Measurements from ENCODE around the gene PRKAA1. TPM values are rescaled to one million over a fixed set of nuclear protein-coding genes. Genes with fewer than 3 reads are reported as not detected.

Gene PRKAA1
- total RNA-seq, 1 donor: 95.5 TPM

DNA sequence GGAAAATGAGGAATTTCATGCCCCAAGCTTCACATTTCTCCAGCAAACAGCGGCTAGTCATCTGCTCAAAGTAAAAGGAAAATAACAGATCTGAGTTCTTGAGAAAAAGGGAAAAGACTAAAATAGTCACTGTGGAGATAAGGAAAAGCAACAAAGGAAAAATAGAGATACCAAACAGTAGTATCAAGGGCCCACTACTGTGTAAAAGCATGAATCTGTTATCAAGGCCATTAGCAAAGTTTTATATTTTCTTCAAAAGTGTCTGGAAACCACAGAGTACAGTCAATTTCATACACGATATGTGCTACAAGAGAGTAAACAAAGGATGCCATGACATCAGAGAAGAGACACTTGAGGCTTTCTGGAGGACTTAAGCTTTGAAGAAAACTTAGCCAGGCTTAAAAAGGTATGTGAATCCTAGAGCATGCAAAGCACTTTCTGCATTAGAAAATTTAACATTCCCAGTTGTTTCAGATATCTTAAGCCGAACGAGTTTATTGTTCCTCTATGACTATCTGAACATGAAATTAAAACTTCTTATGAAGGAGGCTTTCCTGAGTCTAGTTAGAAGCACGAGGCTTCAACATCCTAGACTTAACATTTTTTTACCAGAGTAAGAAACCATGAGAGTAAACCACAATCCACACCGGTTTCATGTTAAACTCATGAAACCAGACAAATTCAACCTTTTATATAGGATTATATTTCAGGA is 43.6 kb downstream of the PRKAA1 start:
- H3K4me3 ChIP-seq (ENCODE audit: insufficient read depth, low read length): peak overlapping the region; percentile 96
- DNase-seq (ENCODE audit: insufficient read length, low spot score, missing footprints): peak; percentile 84
- H2AFZ ChIP-seq (ENCODE audit: low read length): peak overlapping the region; percentile 95
- H3K4me2 ChIP-seq (ENCODE audit: insufficient read depth, low read length): peak overlapping the region; percentile 87
- H3K9me3 ChIP-seq (ENCODE audit: low read depth, low read length): no peaks in the 10 kb centered on the region
- H3K27me3 ChIP-seq (ENCODE audit: insufficient read depth, low read length): no peaks in the 10 kb centered on the region
- H3K79me2 ChIP-seq (ENCODE audit: insufficient read depth, low read length): peaks cover 40% of the 10 kb centered on the region
- H4K20me1 ChIP-seq (ENCODE audit: insufficient read depth, low read length): peaks cover 3% of the 10 kb centered on the region
- H3K36me3 ChIP-seq (ENCODE audit: insufficient read depth, low read length): no peaks in the 10 kb centered on the region
- H3K27ac ChIP-seq (ENCODE audit: low read depth, low read length): peak overlapping the region; percentile 72
- peaks cover 9% of the 10 kb centered on the region for H3K4me1 ChIP-seq (ENCODE audit: insufficient read depth, low read length)
- TF ChIP-seq, protein P1, sequence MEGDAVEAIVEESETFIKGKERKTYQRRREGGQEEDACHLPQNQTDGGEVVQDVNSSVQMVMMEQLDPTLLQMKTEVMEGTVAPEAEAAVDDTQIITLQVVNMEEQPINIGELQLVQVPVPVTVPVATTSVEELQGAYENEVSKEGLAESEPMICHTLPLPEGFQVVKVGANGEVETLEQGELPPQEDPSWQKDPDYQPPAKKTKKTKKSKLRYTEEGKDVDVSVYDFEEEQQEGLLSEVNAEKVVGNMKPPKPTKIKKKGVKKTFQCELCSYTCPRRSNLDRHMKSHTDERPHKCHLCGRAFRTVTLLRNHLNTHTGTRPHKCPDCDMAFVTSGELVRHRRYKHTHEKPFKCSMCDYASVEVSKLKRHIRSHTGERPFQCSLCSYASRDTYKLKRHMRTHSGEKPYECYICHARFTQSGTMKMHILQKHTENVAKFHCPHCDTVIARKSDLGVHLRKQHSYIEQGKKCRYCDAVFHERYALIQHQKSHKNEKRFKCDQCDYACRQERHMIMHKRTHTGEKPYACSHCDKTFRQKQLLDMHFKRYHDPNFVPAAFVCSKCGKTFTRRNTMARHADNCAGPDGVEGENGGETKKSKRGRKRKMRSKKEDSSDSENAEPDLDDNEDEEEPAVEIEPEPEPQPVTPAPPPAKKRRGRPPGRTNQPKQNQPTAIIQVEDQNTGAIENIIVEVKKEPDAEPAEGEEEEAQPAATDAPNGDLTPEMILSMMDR (IDR thresholded peaks at IDR 0.05; ENCODE audit: extremely low read depth, low read depth, low read length): no peak

DNA sequence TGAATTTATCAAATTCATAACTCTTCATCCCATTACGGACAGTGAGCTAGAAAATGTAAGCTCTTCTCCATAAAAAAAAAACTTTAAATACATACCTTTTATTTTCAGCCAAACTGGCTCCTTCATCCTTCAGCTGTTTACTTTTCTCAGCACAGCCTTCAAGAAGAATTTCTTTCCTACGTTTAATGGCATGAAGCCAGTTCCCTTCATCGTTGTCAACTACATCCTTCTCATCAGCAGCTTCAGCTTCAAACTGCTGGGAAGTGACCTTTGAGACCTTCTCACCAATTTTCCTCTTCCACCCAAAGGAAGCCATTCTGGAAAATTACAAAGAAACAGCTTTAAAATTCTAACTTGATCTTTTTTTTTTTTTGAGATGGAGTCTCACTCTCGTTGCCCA is 51.5 kb downstream of the PRKAA1 start:
- peaks cover 32% of the 10 kb centered on the region for H3K79me2 ChIP-seq (ENCODE audit: insufficient read depth, low read length)
- DNase-seq (ENCODE audit: insufficient read length, low spot score, missing footprints): no peak
- no peak overlapping the region for H2AFZ ChIP-seq (ENCODE audit: low read length)
- no peaks in the 10 kb centered on the region for H3K36me3 ChIP-seq (ENCODE audit: insufficient read depth, low read length)
- H4K20me1 ChIP-seq (ENCODE audit: insufficient read depth, low read length): no peaks in the 10 kb centered on the region
- no peaks in the 10 kb centered on the region for H3K27me3 ChIP-seq (ENCODE audit: insufficient read depth, low read length)
- TF ChIP-seq, protein P1 (IDR thresholded peaks at IDR 0.05; ENCODE audit: extremely low read depth, low read depth, low read length): no peak
- H3K27ac ChIP-seq (ENCODE audit: low read depth, low read length): no peak overlapping the region
- no peaks in the 10 kb centered on the region for H3K4me1 ChIP-seq (ENCODE audit: insufficient read depth, low read length)
- H3K4me2 ChIP-seq (ENCODE audit: insufficient read depth, low read length): no peak overlapping the region
- no peak overlapping the region for H3K4me3 ChIP-seq (ENCODE audit: insufficient read depth, low read length)
- H3K9me3 ChIP-seq (ENCODE audit: low read depth, low read length): no peaks in the 10 kb centered on the region

DNA sequence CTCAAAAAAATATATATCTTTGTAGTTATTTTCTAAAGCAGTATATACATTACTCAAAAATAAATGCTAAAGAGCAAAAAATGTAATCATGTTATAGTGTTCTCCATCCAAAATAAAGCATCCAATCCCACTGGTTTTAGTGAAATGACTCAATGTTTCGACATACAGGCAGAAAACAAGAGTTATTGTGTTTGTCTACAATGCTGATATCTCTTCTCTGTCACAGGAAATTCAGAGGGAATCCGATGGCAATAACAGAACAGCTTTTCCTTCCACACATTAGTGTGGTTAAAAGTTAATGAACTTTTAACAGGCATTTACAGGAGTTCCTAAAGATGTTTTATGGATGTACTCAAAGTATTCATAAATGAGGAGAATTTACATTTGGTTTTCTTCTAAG is 54.4 kb downstream of the PRKAA1 start:
- H3K4me1 ChIP-seq (ENCODE audit: insufficient read depth, low read length): no peaks in the 10 kb centered on the region
- no peak for DNase-seq (ENCODE audit: insufficient read length, low spot score, missing footprints)
- H3K36me3 ChIP-seq (ENCODE audit: insufficient read depth, low read length): peaks cover 5% of the 10 kb centered on the region
- no peak overlapping the region for H3K4me2 ChIP-seq (ENCODE audit: insufficient read depth, low read length)
- no peak overlapping the region for H3K27ac ChIP-seq (ENCODE audit: low read depth, low read length)
- TF ChIP-seq, protein P1 (IDR thresholded peaks at IDR 0.05; ENCODE audit: extremely low read depth, low read depth, low read length): no peak
- H3K9me3 ChIP-seq (ENCODE audit: low read depth, low read length): no peaks in the 10 kb centered on the region
- H3K27me3 ChIP-seq (ENCODE audit: insufficient read depth, low read length): no peaks in the 10 kb centered on the region
- H4K20me1 ChIP-seq (ENCODE audit: insufficient read depth, low read length): no peaks in the 10 kb centered on the region
- no peak overlapping the region for H3K4me3 ChIP-seq (ENCODE audit: insufficient read depth, low read length)
- H3K79me2 ChIP-seq (ENCODE audit: insufficient read depth, low read length): peaks cover 15% of the 10 kb centered on the region
- H2AFZ ChIP-seq (ENCODE audit: low read length): no peak overlapping the region

DNA sequence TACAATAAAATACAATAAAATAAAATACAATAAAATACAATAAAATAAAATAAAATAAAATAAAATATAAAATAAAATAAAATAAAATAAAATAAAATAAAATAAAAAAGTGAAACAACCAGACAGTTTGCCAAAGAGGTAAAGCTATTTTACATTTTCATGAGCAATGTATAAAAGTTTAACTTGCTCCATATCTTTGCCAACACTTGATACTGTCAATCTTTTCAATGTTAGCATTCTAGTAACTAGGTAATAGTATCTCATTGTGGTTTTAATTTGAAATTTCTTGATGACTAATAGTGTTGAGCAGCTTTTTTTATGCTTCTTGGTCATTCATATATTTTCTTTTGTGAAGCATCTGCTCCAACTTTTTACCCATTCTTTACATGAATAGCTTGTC is 59.7 kb downstream of the PRKAA1 start:
- Histone ChIP-seq H2AFZ (ENCODE audit: low read length) (no peak overlapping the region), H3K4me3 (ENCODE audit: insufficient read depth, low read length) (no peak overlapping the region), H3K27ac (ENCODE audit: low read depth, low read length) (no peak overlapping the region), H3K9me3 (ENCODE audit: low read depth, low read length) (no peaks in the 10 kb centered on the region), H3K79me2 (ENCODE audit: insufficient read depth, low read length) (peaks cover under 1% of the 10 kb centered on the region), H4K20me1 (ENCODE audit: insufficient read depth, low read length) (peaks cover 6% of the 10 kb centered on the region), H3K36me3 (ENCODE audit: insufficient read depth, low read length) (peaks cover 5% of the 10 kb centered on the region), H3K4me2 (ENCODE audit: insufficient read depth, low read length) (no peak overlapping the region), H3K27me3 (ENCODE audit: insufficient read depth, low read length) (no peaks in the 10 kb centered on the region), H3K4me1 (ENCODE audit: insufficient read depth, low read length) (peaks cover 16% of the 10 kb centered on the region)
- TF ChIP-seq, protein P1 (IDR thresholded peaks at IDR 0.05; ENCODE audit: extremely low read depth, low read depth, low read length): no peak
- no peak for DNase-seq (ENCODE audit: insufficient read length, low spot score, missing footprints)
